MCF 10A (cell line): Measurements from ENCODE around the gene ZNF304. TPM values are rescaled to one million over a fixed set of nuclear protein-coding genes. Genes with fewer than 3 reads are reported as not detected.

ENCODE experiments used
- BruUV-seq: library from RNA; stranded (reverse); fragments of 400-500 nt; replicated peaks from 2 replicates; lab custom pipeline; 2021; lab: Mats Ljungman, UMichigan
- CTCF ChIA-PET: fragments of 300-600 bp; sonication (Branson Sonifier 250); formaldehyde crosslinking; extraction: SDS; loops from one replicate; lab custom pipeline; 2021; ENCODE audit warnings: antibody characterized with exemption, inconsistent platforms; lab: Yijun Ruan, JAX
- POLR2A ChIA-PET: fragments of 300-600, 350-650 bp; sonication (Branson Sonifier 250); formaldehyde crosslinking; extraction: SDS; loops from one replicate; lab custom pipeline; 2020; ENCODE audit warnings: antibody characterized with exemption, inconsistent platforms; lab: Yijun Ruan, JAX
- DNase-seq: peaks from one replicate; pipeline ENCODE4 v3.0.0-alpha.2; 2018; ENCODE audit not compliant: unreplicated experiment
- H3K27ac Mint-ChIP-seq: one replicate; pipeline ENCODE4 v1.8.0; 2022; ENCODE audit warnings: mild to moderate bottlenecking, low read depth, mixed read lengths; ENCODE audit not compliant: unreplicated experiment
- H3K27me3 Mint-ChIP-seq: one replicate; pipeline ENCODE4 v1.8.0; 2022; ENCODE audit warnings: mixed read lengths; ENCODE audit not compliant: insufficient read depth, unreplicated experiment
- H3K36me3 Mint-ChIP-seq: one replicate; pipeline ENCODE4 v1.8.0; 2022; ENCODE audit warnings: mild to moderate bottlenecking, moderate library complexity, mixed read lengths; ENCODE audit not compliant: insufficient read depth, unreplicated experiment
- H3K4me1 Mint-ChIP-seq: one replicate; pipeline ENCODE4 v1.8.0; 2022; ENCODE audit warnings: mixed read lengths; ENCODE audit not compliant: insufficient read depth, unreplicated experiment
- H3K4me3 Mint-ChIP-seq: one replicate; pipeline ENCODE4 v1.8.0; 2022; ENCODE audit warnings: mild to moderate bottlenecking, moderate library complexity, mixed read lengths; ENCODE audit not compliant: unreplicated experiment
- H3K9me3 Mint-ChIP-seq: one replicate; pipeline ENCODE4 v1.8.0; 2022; ENCODE audit warnings: mixed read lengths; ENCODE audit not compliant: unreplicated experiment
- intact Hi-C: fragments of 100-400 bp; cut with micrococcal nuclease; formaldehyde crosslinking; loops from 2 replicates; pipeline ENCODE4 v1.14.1; 2022
- total RNA-seq: library from RNA; stranded (reverse); gene quantifications from 2 replicates; pipeline ENCODE4 v1.2.3, GENCODE V29; 2022
- TF ChIP-seq, protein P1 (sequence below): fragments of 200-600 bp; IDR thresholded peaks from one replicate; pipeline ENCODE4 v1.8.0; 2022; ENCODE audit warnings: antibody characterized with exemption, mild to moderate bottlenecking; ENCODE audit not compliant: unreplicated experiment

The ZNF304 gene
- total RNA-seq, 1 experiment from 2014 or later, result 7.0 TPM

GRCh38 chr19:57317503-57317902, 33.6 kb upstream of the ZNF304 start:
- Mint-ChIP-seq H3K27ac (no peak overlapping the region), H3K4me1 (peaks cover 7% of the 10 kb centered on the region), H3K27me3 (peaks cover 15% of the 10 kb centered on the region), H3K36me3 (no peaks in the 10 kb centered on the region), H3K9me3 (no peaks in the 10 kb centered on the region), H3K4me3 (no peak overlapping the region)
- TF ChIP-seq, protein P1, sequence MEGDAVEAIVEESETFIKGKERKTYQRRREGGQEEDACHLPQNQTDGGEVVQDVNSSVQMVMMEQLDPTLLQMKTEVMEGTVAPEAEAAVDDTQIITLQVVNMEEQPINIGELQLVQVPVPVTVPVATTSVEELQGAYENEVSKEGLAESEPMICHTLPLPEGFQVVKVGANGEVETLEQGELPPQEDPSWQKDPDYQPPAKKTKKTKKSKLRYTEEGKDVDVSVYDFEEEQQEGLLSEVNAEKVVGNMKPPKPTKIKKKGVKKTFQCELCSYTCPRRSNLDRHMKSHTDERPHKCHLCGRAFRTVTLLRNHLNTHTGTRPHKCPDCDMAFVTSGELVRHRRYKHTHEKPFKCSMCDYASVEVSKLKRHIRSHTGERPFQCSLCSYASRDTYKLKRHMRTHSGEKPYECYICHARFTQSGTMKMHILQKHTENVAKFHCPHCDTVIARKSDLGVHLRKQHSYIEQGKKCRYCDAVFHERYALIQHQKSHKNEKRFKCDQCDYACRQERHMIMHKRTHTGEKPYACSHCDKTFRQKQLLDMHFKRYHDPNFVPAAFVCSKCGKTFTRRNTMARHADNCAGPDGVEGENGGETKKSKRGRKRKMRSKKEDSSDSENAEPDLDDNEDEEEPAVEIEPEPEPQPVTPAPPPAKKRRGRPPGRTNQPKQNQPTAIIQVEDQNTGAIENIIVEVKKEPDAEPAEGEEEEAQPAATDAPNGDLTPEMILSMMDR, result no peak
- no TSS peak for BruUV-seq
- DNase-seq, result no peak
- intact Hi-C loops, result no loop called here
- ChIA-PET POLR2A (interaction anchor here (0.7 to 4.1 kb wide), 2 partner anchors 15 to 31 kb away, joined by 4 to 14 read pairs; no protein-coding TSS in a partner anchor), CTCF (interaction anchor here (0.6 to 1.8 kb wide), 3 partner anchors 15 to 112 kb away, joined by 4 to 6 read pairs (median 5); no protein-coding TSS in a partner anchor)

- intact Hi-C loops, result loop anchor here (2.0 kb wide), 2 partner anchors 17 to 79 kb away; partner anchors contain the start of gene ZNF805
- ChIA-PET POLR2A (interaction anchor here (0.6 to 4.2 kb wide), 14 partner anchors 9 to 116 kb away, joined by 3 to 42 read pairs (median 4); partner anchors contain the start of genes ZNF17, ZNF304 and ZNF548), CTCF (interaction anchor here (0.7 kb wide), 1 partner anchor 143 kb away, joined by 3 read pairs; no protein-coding TSS in a partner anchor)
- Mint-ChIP-seq H3K36me3 (peaks cover 18% of the 10 kb centered on the region), H3K4me3 (peak overlapping the region; percentile 81), H3K9me3 (no peaks in the 10 kb centered on the region), H3K27me3 (peaks cover 10% of the 10 kb centered on the region), H3K27ac (peak overlapping the region; percentile 88), H3K4me1 (peaks cover 12% of the 10 kb centered on the region)
- no peak for DNase-seq
- TF ChIP-seq, protein P1, result no peak
- BruUV-seq, result TSS peak; percentile 98
Observed at GRCh38 chr19:57319869-57320179, 31.2 kb upstream of the ZNF304 start.

- H3K4me3 Mint-ChIP-seq, result peak within 1 kb of the TSS; percentile 81
- peaks cover 24% of the 10 kb centered on the region for H3K36me3 Mint-ChIP-seq
- peak within 1 kb of the TSS; percentile 88 for H3K27ac Mint-ChIP-seq
- no TSS peak for BruUV-seq
- no peaks in the 10 kb centered on the region for H3K9me3 Mint-ChIP-seq
- ChIA-PET POLR2A (interaction anchor here (0.6 to 4.2 kb wide), 22 partner anchors 10 to 116 kb away, joined by 3 to 42 read pairs (median 4); partner anchors contain the start of genes ZNF17, ZNF304, ZNF460 and ZNF548), CTCF (interaction anchor here (0.7 to 1.2 kb wide), 3 partner anchors 10 to 144 kb away, joined by 3 read pairs; no protein-coding TSS in a partner anchor)
- TF ChIP-seq, protein P1, result no peak
- intact Hi-C loops, result loop anchor here (1.0 to 2.0 kb wide), 3 partner anchors 18 to 80 kb away; partner anchors contain the start of genes ZNF460 and ZNF805
- H3K4me1 Mint-ChIP-seq, result peaks cover 12% of the 10 kb centered on the region
- peak; percentile 98 for DNase-seq
- peaks cover 4% of the 10 kb centered on the region for H3K27me3 Mint-ChIP-seq
Observed at GRCh38 chr19:57320180-57321084, 30.6 kb upstream of the ZNF304 start, which contains the start of gene ZNF543. Gene ZNF543 (plus strand): TSS chr19:57320472. CDS start chr19:57320854, 382 bp downstream.
